MM.1S (cell line): ENCODE measurements around the gene NDST4.

Experiments used
- EZH2 ChIP-seq: fragments of 300-600 bp; sonication (generic); optimal IDR thresholded peaks from 2 replicates; pipeline ENCODE3; 2017; ENCODE audit warnings: low read depth, mild to moderate bottlenecking, antibody characterized with exemption, low read length, mixed read lengths
- TF ChIP-seq, protein P1 (sequence below): fragments of 300-600 bp; sonication (generic); IDR thresholded peaks from 2 replicates; pipeline ENCODE4 v1.5.1; 2016; ENCODE audit warnings: antibody characterized with exemption, low read length, mixed read lengths

DNA sequence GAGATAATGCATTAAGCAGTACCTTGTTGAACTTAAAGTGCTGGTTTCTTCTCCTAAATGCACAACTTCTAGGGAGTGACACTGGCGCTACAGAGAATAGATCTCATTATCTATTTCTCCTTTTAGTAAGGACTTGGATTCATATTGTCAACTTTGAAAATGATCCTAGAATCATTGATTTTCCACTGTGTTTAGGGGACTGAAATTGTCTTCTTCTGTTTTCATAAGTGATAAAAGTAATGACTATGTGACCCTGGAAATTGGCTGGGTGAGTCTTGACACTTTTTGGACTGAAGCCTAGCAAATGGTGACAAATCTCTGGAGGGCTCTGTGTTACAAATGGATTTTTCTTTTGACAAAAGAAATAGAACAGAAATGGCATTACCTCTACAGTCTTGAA lies 167.8 kb downstream of the NDST4 start:
- TF ChIP-seq, protein P1, sequence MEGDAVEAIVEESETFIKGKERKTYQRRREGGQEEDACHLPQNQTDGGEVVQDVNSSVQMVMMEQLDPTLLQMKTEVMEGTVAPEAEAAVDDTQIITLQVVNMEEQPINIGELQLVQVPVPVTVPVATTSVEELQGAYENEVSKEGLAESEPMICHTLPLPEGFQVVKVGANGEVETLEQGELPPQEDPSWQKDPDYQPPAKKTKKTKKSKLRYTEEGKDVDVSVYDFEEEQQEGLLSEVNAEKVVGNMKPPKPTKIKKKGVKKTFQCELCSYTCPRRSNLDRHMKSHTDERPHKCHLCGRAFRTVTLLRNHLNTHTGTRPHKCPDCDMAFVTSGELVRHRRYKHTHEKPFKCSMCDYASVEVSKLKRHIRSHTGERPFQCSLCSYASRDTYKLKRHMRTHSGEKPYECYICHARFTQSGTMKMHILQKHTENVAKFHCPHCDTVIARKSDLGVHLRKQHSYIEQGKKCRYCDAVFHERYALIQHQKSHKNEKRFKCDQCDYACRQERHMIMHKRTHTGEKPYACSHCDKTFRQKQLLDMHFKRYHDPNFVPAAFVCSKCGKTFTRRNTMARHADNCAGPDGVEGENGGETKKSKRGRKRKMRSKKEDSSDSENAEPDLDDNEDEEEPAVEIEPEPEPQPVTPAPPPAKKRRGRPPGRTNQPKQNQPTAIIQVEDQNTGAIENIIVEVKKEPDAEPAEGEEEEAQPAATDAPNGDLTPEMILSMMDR, result no peak
- no peak for TF ChIP-seq EZH2
